Testis (tissue), 2 donors: Measurements from ENCODE around the gene ADARB1.

Experiments used
- POLR2A ChIP-seq: fragments of 450-650 bp; IDR thresholded peaks from one replicate; pipeline ENCODE4 v1.6.1; 2017; ENCODE audit warnings: antibody characterized with exemption, mild to moderate bottlenecking, moderate library complexity
- TF ChIP-seq, protein P1 (sequence below), 3 experiments: fragments of 450-650 bp in 2 of 3; fragments of 200-600 bp in 1 of 3; sonication (generic) in 1 of 3; IDR thresholded peaks; one replicate each; pipeline ENCODE4 v1.5.1; 2016 to 2019; ENCODE audit warnings: antibody characterized with exemption in 3 of 3, mild to moderate bottlenecking in 2 of 3, moderate library complexity in 1 of 3

GRCh38 chr21:45207839-45208626 lies 133.7 kb downstream of the ADARB1 start:
- TF ChIP-seq, protein P1, sequence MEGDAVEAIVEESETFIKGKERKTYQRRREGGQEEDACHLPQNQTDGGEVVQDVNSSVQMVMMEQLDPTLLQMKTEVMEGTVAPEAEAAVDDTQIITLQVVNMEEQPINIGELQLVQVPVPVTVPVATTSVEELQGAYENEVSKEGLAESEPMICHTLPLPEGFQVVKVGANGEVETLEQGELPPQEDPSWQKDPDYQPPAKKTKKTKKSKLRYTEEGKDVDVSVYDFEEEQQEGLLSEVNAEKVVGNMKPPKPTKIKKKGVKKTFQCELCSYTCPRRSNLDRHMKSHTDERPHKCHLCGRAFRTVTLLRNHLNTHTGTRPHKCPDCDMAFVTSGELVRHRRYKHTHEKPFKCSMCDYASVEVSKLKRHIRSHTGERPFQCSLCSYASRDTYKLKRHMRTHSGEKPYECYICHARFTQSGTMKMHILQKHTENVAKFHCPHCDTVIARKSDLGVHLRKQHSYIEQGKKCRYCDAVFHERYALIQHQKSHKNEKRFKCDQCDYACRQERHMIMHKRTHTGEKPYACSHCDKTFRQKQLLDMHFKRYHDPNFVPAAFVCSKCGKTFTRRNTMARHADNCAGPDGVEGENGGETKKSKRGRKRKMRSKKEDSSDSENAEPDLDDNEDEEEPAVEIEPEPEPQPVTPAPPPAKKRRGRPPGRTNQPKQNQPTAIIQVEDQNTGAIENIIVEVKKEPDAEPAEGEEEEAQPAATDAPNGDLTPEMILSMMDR (IDR thresholded peaks at IDR 0.05), result no peak
- TF ChIP-seq POLR2A, result no peak
